NCI-H82 treated with DMSO at 0.1 percent for 48 hours (cell line): ENCODE measurements around the gene DIAPH2.
A peak's percentile ranks its signal among the peaks of the same experiment; 100 is the strongest.

Experiments used
- DNase-seq: peaks from one replicate; lab custom pipeline; 2025; ENCODE audit not compliant: unreplicated experiment; lab: John Stamatoyannopoulos, UW

The DIAPH2 gene

GRCh38 chrX:96924581-96924980, 239.9 kb downstream of the DIAPH2 start:
- DNase-seq, result no peak

- no peak for DNase-seq
Observed at GRCh38 chrX:96929036-96929435, 244.4 kb downstream of the DIAPH2 start.

GRCh38 chrX:96957718-96958117, 273.1 kb downstream of the DIAPH2 start:
- DNase-seq, result no peak

GRCh38 chrX:96971812-96972211, 287.2 kb downstream of the DIAPH2 start:
- DNase-seq, result no peak

DNA sequence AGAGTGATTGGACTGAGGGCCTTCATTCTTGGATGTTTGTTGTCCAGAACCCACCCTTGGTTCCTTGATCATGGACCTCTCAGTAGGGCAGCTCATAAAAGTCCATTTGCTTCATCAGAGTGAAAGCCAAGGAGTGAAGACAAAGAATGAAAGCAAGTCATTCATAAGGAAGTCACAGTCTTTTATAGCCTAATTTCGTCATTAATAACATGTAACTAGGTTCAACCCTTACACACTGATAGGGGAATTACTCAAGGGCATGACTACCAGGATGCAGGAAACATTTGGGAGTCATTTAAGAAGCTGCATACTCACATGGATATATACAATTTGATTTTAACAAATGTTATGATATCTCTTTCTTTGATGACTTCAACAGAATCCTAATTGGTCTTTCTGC, 294.3 kb downstream of the DIAPH2 start:
- DNase-seq, result no peak

DNA sequence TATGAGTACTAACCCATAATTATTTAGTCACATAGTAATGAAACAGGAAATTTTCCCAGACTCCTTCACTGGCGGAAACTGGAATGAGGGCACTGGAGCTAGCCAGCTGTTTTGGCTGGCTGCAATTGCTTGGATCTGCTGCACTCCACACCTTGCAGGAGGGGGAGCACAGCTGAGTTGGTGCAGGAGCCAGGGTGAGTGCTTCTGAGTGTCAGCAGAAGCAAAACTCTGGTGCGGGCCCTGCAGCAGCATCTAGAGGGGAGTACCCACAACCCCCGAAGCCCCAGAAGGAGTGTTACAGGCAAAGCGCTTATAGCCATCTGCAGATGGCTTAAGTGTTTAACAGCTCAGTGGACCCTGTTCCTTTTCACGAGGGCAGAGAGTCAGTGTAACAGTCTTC, 295.1 kb downstream of the DIAPH2 start:
- DNase-seq, result no peak

GRCh38 chrX:96982161-96982560, 297.5 kb downstream of the DIAPH2 start:
- no peak for DNase-seq

GRCh38 chrX:96984538-96984937, 299.9 kb downstream of the DIAPH2 start:
- DNase-seq, result no peak

DNA sequence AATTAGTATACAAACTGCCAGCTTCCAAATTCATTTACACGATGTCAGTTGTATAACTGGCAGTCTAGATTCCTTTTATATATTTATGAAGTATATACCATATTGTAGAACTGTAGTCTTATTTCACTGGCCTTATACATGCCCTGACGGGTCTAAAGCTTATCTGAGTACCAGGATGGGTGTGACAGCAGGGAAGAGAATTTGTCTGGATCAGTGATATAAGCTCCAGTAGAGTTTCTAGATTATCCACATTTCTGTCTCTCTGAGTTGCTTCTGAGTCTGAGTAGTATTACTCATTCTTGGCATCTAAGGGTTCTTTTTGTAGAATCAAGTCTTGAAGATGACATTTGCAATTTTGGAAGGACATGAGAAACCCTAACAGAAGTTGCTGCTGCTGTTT, 300.4 kb downstream of the DIAPH2 start:
- DNase-seq, result peak; percentile 22

DNA sequence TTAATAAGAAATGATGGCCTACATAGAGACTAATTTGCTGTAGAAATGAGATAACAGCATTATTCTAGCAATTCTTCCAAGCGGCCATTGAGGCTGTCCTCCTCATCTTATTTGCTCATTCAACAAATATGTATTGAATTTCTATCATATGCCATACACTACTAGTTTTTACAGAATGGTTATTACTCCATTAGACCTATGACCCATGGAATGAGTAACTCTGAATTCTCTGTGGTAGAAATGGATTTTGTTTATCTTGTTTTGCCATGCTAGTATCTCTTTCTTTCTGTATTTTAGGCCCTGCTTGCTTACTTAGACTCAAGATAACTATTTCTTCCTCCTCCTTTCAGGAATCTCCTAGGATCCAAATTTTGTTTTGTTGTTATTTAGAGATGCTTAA, 302.6 kb downstream of the DIAPH2 start:
- DNase-seq, result no peak

- no peak for DNase-seq
Observed at GRCh38 chrX:96989830-96990571, 305.4 kb downstream of the DIAPH2 start.

DNA sequence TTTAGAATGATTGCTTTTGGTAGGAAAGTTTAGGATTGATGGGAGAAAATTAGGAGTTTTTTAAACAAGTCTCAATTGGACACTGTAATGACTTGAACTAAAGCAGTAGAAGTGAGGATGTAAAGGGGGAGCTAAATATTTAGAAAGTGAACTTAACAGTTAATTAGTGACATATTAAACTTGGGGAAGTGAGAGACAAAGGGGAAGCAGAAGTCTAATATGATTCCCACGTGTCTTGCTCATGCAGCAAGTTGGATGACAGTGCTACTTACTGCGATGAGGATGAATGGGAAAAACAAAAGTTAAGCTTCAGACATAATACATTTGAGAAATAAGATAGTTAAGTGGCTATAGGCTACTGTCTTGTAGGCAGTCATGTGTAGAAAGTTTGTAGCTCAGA, 309.5 kb downstream of the DIAPH2 start:
- DNase-seq, result no peak

DNA sequence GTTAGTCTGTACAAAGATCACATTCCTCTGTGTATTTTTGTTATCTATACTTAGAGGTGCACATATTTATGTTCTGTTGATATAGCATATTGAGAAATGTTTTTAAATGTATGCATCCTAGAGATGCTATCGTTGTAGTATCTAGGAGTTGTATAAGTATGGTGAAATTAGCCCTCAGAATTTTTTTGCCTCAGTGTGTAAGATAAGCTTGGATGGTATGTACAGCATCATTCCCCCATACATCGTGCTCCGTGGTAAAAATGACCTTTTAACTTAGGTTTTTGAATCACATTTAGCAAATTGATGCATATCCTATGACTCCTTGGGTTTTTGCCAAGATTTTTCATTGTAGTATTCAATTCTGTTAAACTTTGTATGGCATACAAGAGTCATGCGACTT, 312.6 kb downstream of the DIAPH2 start:
- DNase-seq, result no peak

- DNase-seq, result no peak
Observed at GRCh38 chrX:97000682-97001368, 316.2 kb downstream of the DIAPH2 start.

DNA sequence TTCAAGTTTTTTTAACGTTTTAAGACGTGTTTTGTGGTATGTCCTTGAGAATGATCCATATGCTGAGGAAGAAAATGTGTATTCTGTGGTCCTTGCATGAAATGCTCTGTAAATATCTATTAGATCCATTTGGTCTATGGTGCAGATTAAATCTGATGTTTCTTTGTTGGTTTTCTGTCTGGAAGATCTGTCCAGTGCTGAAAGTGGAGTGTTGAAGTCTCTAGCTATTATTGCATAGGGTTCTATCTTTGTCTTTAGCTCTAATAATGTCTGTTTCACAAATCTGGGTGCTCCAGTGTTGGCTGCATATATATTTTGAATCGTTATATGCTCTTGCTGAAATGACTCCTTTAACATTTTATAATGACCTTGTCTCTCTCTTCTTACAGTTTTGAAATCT, 321.5 kb downstream of the DIAPH2 start:
- DNase-seq, result no peak

GRCh38 chrX:97009391-97009790, 324.7 kb downstream of the DIAPH2 start:
- no peak for DNase-seq

DNA sequence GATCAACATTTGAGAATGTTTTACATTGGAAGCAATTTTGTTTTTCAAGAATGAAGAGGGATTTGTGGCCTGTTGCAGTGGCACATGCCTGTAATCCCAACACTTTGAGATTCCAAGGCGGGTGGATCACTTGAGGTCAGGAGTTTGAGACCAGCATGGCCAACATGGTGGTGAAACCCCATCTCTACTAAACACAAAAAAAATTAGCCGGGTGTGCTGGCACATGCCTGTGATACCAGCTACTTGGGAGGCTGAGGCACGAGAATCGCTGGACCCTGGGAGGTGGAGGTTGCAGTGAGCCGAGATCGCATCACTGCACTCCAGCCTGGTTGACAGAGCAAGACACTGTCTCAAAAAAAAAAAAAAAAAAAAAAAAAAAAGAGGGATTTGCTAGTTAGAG, 326.9 kb downstream of the DIAPH2 start:
- no peak for DNase-seq

DNA sequence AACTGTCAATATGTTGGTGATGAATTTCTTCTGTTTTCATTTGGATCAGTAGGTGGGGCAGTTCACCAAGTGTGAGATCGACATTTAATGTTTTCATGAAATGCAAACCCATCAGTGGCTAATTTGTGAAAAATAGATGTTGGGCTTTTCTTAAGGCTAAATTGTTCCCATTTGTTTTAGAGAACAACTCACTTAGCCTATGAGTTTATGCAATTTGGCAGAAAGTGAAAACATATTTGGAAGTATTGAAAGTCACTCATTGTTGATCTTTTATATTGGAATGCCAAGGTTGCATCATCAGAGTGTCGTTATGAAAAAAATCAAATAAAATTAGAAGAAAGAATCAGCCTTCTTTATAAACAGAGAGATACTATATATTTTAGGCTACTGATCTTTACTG, 331.5 kb downstream of the DIAPH2 start:
- no peak for DNase-seq

- no peak for DNase-seq
Observed at GRCh38 chrX:97021680-97022079, 337.0 kb downstream of the DIAPH2 start.

DNA sequence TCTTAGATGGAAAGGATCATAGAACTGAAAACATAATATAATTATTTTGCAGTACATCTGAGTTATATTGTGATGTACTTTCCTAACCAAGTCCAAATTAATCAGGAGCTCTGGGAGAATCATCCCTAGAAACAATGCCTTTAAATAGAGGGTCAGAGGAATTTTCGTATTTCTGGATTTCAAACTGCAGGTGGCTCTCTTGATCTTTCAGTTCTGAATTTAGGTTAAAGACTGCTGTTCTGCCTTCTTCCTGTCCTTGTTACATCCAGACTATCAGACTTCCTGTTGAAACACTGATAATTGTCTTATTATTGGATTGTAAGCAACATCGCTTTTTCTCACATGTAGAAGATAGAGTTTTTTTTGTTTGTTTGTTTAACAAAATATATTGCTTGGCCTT, 341.8 kb downstream of the DIAPH2 start:
- no peak for DNase-seq

GRCh38 chrX:97027384-97027922, 342.8 kb downstream of the DIAPH2 start:
- DNase-seq, result no peak

DNA sequence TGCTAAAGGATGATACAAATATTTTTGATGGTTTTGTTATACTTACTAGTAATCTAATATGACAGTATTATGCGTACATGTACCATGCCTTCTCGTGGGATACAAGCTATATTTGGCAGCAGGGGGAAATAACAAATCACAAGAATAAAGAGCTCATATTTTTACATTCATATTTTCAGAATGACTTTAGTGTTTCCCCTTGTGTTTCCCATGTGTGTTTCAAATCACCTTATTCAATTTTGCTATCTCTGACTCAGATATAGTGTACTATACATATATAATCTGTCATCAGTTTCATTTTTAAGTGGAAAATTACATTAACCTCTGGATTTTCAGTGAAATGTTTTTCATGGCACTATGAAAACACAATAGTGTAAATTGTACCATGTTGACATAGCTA, 345.8 kb downstream of the DIAPH2 start:
- DNase-seq, result no peak

GRCh38 chrX:97030947-97031346, 346.3 kb downstream of the DIAPH2 start:
- DNase-seq, result no peak
